Measurements from ENCODE around the gene ZGRF1.
A peak's percentile ranks its signal among the peaks of the same experiment; 100 is the strongest.
"Not testable (repeated sequence)": the region's sequence is repeated elsewhere in the genome, so short reads cannot be mapped to it uniquely, and the experiment has no call there.

Gene ZGRF1

DNA sequence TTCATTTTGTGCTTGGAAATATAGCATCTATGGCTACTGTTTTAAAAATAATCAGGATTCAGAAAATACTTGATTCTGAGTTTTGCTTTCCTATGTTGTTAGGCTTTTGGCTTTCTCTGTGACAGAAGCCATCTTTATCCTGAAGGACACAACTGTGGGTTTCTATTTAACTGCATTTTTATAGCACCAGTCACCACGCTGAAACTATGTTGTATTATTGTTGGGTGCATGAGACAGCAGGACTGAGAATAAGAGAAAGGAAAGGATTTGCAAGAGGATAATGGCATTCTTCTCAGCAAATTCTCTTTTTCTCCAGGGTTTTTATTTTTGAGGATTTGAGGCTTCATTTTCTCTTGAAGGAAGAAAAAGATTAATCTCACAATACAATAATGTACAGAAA, 110.6 kb downstream of the ZGRF1 start:
- peaks cover 0 to 19% (median 12%) of the 10 kb centered on the region in 4 donors for H3K4me1 ChIP-seq
- peaks cover 0 to 39% of the 10 kb centered on the region in 2 donors for H3K27me3 ChIP-seq
- no peak overlapping the region for H3K27ac ChIP-seq
- H3K4me3 ChIP-seq, result no peak overlapping the region
- peaks cover 0 to 3% (median 0%) of the 10 kb centered on the region in 3 donors for H3K9me3 ChIP-seq
- no peaks in the 10 kb centered on the region for H3K36me3 ChIP-seq
- TF ChIP-seq, protein P1, sequence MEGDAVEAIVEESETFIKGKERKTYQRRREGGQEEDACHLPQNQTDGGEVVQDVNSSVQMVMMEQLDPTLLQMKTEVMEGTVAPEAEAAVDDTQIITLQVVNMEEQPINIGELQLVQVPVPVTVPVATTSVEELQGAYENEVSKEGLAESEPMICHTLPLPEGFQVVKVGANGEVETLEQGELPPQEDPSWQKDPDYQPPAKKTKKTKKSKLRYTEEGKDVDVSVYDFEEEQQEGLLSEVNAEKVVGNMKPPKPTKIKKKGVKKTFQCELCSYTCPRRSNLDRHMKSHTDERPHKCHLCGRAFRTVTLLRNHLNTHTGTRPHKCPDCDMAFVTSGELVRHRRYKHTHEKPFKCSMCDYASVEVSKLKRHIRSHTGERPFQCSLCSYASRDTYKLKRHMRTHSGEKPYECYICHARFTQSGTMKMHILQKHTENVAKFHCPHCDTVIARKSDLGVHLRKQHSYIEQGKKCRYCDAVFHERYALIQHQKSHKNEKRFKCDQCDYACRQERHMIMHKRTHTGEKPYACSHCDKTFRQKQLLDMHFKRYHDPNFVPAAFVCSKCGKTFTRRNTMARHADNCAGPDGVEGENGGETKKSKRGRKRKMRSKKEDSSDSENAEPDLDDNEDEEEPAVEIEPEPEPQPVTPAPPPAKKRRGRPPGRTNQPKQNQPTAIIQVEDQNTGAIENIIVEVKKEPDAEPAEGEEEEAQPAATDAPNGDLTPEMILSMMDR (IDR thresholded peaks at IDR 0.05), result no peak
- intact Hi-C loops (cut with DNase I; ENCODE audit: low total_unique reads), result no loop called here
- DNase-seq, result no peak

DNA sequence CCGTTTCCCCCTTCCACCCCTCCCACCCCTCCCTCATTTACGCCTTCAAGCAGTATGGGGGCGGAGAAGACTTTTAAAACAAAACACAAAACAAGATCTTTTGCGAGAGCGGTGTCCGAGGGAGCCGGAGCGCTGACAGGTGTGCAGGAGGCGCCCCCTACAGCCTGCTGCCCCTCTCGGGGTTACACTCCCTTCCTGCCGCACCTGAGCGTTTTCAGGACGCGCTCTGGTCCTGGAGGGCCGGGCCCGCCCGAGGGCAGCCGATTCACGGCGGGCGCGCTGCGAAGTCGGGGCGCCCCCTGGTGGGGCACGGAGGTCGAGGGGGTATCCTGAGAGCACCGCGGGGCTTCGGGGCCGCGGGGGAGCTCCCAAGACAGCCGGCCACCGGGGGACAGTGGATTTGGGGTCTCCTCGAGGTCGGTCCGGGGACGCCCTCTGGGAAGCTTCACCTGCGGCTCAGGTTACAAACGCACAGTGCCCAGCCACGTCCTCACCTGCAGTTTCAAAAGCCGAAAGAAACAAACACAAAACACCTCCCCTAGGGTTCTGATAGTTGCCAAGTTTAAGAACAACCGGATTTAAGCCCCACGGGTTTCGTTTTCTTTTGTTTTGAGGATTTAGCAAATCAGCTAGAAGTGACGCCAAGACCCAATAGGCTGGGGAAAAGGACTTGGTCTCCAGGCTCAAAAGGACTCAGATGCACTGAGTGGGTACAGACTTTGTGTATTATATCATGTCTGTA, 112.8 kb downstream of the ZGRF1 start:
- Histone ChIP-seq H3K9me3 (peaks cover 0 to 6% (median 0%) of the 10 kb centered on the region in 3 donors), H3K27me3 (peaks cover 3 to 58% of the 10 kb centered on the region in 2 donors), H3K36me3 (no peaks in the 10 kb centered on the region), H3K4me1 (peaks cover 0 to 24% (median 14%) of the 10 kb centered on the region in 4 donors), H3K4me3 (peak overlapping the region; percentile 20 to 42), H3K27ac (no peak overlapping the region)
- DNase-seq, result no peak
- intact Hi-C loops (cut with DNase I; ENCODE audit: low total_unique reads), result no loop called here
- TF ChIP-seq, protein P1 (IDR thresholded peaks at IDR 0.05), result peak; percentile 31 to 41

DNA sequence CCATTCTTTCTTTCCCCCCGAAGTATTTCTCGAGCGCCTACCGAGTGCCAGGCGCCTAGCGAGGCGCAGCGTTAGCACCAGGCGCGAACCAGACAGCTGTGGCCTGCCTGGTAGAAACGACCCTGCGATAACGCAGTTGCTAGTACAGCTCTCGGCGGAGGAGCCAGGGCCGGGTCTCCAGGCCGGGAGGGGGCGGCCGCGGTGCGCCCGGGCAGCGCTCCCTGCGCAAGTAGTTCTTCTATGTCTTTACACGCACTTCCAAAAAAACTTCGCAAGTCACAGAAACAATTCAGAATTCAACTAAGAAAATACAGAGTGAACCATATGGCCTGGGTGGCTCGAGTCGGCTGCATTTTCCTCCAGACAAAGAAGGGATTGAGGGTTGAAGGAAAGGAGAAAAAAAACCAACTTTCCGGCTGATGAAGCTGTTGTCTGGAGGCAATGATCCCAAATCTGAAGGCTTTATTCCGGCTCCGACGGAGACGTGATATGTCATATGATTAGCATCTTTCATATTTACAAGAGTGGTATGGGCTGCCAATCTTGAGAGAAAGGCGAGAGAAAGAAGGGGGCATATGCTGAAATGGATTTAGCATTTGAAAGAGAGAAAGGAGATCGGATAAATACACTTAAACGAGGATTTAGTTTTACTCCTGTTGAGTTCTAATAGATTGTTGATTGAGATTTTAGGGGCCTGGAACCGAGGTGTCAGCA, 113.5 kb downstream of the ZGRF1 start:
- Histone ChIP-seq H3K4me3 (peak overlapping the region; percentile 20 to 42), H3K36me3 (no peaks in the 10 kb centered on the region), H3K9me3 (peaks cover 0 to 6% (median 0%) of the 10 kb centered on the region in 3 donors), H3K4me1 (peaks cover 0 to 24% (median 14%) of the 10 kb centered on the region in 4 donors), H3K27me3 (peaks cover 3 to 66% of the 10 kb centered on the region in 2 donors), H3K27ac (no peak overlapping the region)
- TF ChIP-seq, protein P1 (IDR thresholded peaks at IDR 0.05), result no peak
- DNase-seq, result no peak
- intact Hi-C loops (cut with DNase I; ENCODE audit: low total_unique reads), result no loop called here

DNA sequence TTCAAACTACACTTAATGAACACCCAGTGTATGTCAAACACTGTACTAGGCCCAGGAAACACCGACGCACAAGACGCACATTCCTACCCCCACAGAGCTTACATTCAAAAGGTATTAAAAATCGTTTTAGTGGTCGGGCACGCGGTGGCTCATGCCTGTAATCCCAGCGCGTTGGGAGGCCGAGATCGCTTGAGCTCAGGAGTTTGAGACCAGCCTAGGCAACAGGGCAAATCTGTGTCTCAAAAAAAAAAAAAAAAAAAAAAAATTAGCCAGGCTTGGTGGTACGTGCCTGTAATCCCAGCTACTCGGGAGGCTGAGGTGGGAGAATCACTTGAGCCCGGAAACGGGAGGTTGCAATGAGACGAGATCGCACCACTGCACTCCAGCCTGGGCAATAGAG, 114.3 kb downstream of the ZGRF1 start:
- H3K4me3 ChIP-seq; DNase-seq; H3K36me3 ChIP-seq; intact Hi-C loops (cut with DNase I; ENCODE audit: low total_unique reads); H3K9me3 ChIP-seq; H3K27ac ChIP-seq: not testable (repeated sequence)
- peaks cover 3 to 73% of the 10 kb centered on the region in 2 donors for H3K27me3 ChIP-seq
- peaks cover 0 to 26% (median 15%) of the 10 kb centered on the region in 4 donors for H3K4me1 ChIP-seq

DNA sequence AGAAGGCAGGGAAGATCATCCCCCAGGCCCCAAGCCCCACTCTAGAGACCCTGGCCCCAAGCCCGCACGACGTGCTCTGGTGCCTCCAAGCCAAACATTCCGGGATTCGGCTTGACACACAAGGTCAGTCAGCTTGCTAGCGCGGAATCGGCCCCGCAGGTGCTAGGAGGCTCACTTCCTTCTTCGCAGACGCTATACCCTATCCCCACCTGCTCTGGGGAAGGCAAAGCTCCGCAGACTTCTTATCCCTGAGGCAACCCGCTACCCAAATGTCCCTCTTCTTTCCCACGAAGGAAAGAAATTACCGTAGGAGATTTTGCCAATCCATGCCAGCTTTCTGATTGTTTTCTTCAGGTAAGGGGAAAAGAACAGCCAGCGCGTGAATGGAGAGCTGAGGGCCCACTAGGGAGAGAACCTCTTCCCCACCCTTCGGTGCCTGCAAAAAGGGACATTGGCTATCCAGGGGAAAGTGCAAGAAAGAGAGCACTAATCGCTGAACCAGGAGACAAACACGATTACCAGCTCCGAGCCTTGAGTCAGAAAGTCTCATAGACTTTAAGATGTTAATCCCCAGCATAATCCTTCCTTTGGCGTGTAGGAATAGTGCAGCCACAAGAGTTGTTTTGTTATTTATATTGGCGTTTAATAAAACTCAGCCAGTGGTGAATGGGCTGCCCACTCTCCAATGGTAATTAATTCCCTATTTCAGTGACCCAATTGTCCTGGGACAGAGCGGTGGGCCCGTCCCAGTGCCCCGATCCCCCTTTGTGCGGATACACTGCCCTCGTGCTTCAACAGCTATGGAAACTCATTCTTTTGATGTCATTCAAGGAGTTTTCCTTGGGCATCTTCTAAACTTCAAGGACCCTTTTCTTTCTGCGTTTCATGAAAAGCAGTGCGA, 115.3 kb downstream of the ZGRF1 start:
- no peaks in the 10 kb centered on the region for H3K36me3 ChIP-seq
- intact Hi-C loops (cut with DNase I; ENCODE audit: low total_unique reads), result no loop called here
- peaks cover 0 to 36% (median 25%) of the 10 kb centered on the region in 4 donors for H3K4me1 ChIP-seq
- no peak overlapping the region for H3K27ac ChIP-seq
- peaks cover 0 to 6% (median 0%) of the 10 kb centered on the region in 3 donors for H3K9me3 ChIP-seq
- TF ChIP-seq, protein P1 (IDR thresholded peaks at IDR 0.05), result no peak
- H3K27me3 ChIP-seq, result peaks cover 3 to 84% of the 10 kb centered on the region in 2 donors
- H3K4me3 ChIP-seq, result no peak overlapping the region
- no peak for DNase-seq
